Measurements from ENCODE around the gene DOC2A.

- TF ChIP-seq, protein P1, sequence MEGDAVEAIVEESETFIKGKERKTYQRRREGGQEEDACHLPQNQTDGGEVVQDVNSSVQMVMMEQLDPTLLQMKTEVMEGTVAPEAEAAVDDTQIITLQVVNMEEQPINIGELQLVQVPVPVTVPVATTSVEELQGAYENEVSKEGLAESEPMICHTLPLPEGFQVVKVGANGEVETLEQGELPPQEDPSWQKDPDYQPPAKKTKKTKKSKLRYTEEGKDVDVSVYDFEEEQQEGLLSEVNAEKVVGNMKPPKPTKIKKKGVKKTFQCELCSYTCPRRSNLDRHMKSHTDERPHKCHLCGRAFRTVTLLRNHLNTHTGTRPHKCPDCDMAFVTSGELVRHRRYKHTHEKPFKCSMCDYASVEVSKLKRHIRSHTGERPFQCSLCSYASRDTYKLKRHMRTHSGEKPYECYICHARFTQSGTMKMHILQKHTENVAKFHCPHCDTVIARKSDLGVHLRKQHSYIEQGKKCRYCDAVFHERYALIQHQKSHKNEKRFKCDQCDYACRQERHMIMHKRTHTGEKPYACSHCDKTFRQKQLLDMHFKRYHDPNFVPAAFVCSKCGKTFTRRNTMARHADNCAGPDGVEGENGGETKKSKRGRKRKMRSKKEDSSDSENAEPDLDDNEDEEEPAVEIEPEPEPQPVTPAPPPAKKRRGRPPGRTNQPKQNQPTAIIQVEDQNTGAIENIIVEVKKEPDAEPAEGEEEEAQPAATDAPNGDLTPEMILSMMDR (IDR thresholded peaks at IDR 0.05) = no peak
- no peak for TF ChIP-seq EZH2 (IDR thresholded peaks at IDR 0.05)
- TF ChIP-seq EZH2phosphoT487 (IDR thresholded peaks at IDR 0.05) = no peak
These were observed 42.7 kb upstream of the DOC2A start for GRCh38 chr16:30053376-30054015.

All from neural progenitor cell (in vitro differentiated cells).